Activated naive CD4-positive, alpha-beta T cell treated with anti-CD3 and anti-CD28 coated beads, Interleukin-2, amount 50 U/mL, for 16 hours (primary cell): ENCODE results near the gene PPFIA2.

Experiments used
- DNase-seq: peaks from one replicate; pipeline ENCODE4 v3.0.0-alpha.2; 2020

PPFIA2 gene

GRCh38 chr12:81542065-81543010, 216.8 kb downstream of the PPFIA2 start:
- DNase-seq, result no peak

GRCh38 chr12:81541121-81541520, 218.0 kb downstream of the PPFIA2 start:
- no peak for DNase-seq

GRCh38 chr12:81539279-81539678, 219.9 kb downstream of the PPFIA2 start:
- DNase-seq, result no peak

GRCh38 chr12:81533054-81533453, 226.1 kb downstream of the PPFIA2 start:
- no peak for DNase-seq

GRCh38 chr12:81530352-81530751, 228.8 kb downstream of the PPFIA2 start:
- no peak for DNase-seq

- no peak for DNase-seq
These were observed 238.8 kb downstream of the PPFIA2 start for GRCh38 chr12:81520064-81520945.

- DNase-seq, result no peak
These were observed 240.5 kb downstream of the PPFIA2 start for GRCh38 chr12:81518638-81519037.

- DNase-seq, result no peak
These were observed 241.9 kb downstream of the PPFIA2 start for GRCh38 chr12:81517296-81517695.

GRCh38 chr12:81502912-81503695, 256.0 kb downstream of the PPFIA2 start:
- DNase-seq, result no peak

GRCh38 chr12:81500788-81501187, 258.4 kb downstream of the PPFIA2 start:
- DNase-seq, result no peak

GRCh38 chr12:81499809-81500208, 259.3 kb downstream of the PPFIA2 start:
- no peak for DNase-seq

- DNase-seq, result no peak
These were observed 266.9 kb downstream of the PPFIA2 start for GRCh38 chr12:81492131-81492720.

GRCh38 chr12:81472934-81473333, 286.2 kb downstream of the PPFIA2 start:
- no peak for DNase-seq

- no peak for DNase-seq
These were observed 288.2 kb downstream of the PPFIA2 start for GRCh38 chr12:81470923-81471322.

- DNase-seq, result no peak
These were observed 290.9 kb downstream of the PPFIA2 start for GRCh38 chr12:81468206-81468605.

- no peak for DNase-seq
These were observed 293.3 kb downstream of the PPFIA2 start for GRCh38 chr12:81465876-81466275.

GRCh38 chr12:81465191-81465590, 294.0 kb downstream of the PPFIA2 start:
- DNase-seq, result no peak

GRCh38 chr12:81461163-81461562, 298.0 kb downstream of the PPFIA2 start:
- no peak for DNase-seq

- DNase-seq, result no peak
These were observed 308.0 kb downstream of the PPFIA2 start for GRCh38 chr12:81450920-81451739.

- no peak for DNase-seq
These were observed 317.5 kb downstream of the PPFIA2 start for GRCh38 chr12:81441629-81442028.

- DNase-seq, result no peak
These were observed 319.1 kb downstream of the PPFIA2 start for GRCh38 chr12:81440001-81440400.

- DNase-seq, result no peak
These were observed 319.8 kb downstream of the PPFIA2 start for GRCh38 chr12:81439344-81439743.
